NCI-H510A treated with DMSO at 0.1 percent for 48 hours (cell line): Measurements from ENCODE around the gene ANTXRL.
"Not testable (repeated sequence)": the region's sequence is repeated elsewhere in the genome, so short reads cannot be mapped to it uniquely, and the experiment has no call there.

ENCODE experiments used
- DNase-seq: peaks from one replicate; lab custom pipeline; 2025; lab: John Stamatoyannopoulos, UW

Gene ANTXRL

DNA sequence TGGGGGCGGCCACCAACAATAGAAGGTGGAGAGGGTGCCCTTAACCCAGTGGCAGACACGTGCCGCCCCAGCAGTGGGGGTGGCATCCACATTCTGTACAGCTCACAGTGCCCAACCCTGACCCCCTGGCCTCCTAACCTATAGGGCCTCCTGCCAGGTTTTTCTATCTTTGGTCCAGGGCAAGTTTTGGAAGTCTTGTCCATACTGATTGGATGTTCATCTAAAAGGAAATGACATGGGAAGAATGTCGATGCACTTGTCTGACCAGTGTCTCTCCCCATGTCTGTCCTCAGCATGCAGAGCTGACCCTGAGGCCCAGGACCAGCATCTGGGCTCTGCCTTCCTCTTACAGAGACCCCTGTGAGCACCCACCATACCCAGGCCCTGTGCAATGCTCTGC is 32.3 kb upstream of the ANTXRL start:
- no peak for DNase-seq

DNA sequence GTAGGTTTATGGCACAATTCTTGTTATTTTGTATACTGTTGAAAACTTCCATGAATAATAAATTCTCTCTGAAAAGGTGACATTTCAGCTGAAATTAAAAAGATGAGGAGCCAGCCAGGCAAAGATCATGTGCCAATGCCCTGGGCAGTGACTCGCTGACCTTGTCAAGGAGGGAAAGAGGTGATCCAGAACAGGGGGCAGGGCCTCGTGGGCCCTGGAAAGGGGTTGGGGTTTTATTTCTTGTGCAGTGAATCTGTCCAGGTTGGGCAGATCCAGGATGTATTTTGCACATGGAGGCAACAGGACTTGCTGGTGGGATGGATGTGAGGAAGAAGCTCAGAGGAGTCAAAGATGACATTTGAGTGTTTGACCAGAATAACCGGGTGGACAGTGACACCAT is 31.6 kb upstream of the ANTXRL start:
- not testable (repeated sequence) for DNase-seq

DNA sequence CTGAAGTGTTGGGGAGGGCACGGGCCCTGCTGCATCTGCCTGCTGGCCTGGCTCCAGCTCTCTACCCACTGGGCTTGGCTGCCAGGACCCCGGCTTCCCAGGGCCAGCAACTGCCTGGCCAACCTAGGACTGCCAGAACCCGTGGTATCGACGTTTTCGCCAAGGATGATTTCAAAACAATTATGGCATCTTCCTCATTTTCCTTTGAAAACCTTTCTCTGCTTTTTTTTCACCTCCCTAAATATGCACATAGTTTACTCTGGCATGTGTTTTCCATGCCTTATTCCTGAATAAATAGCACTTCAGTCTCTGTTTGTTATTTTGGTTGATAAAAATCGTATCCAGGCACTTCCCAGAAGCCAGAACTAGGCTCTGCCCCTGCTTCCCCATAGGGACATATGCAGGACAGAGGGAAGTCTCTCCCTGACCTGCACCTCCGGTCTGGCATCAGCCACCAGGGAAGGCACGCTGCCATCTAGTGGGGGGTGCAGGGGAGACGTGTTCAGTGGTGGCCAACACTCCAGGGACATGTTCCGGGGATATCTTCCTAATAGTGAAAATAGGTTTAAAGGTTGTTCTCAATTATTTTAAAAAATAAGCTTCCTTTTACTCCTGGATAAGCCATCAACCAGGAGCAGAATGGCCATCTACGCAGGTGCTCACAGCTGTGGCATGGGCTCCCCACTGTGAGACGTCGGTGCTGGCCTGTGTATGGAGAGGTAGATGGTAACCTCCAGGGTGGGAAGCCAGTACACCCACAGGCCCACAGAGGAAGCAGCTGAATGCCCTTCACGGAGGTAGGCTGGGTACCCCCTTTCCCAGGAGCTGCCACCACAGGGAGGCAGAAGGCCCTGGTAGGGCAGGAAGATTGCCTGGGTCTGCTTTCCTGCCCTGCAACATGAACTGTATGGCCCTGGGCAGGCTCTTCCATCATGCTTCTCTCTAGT is 30.7 kb upstream of the ANTXRL start:
- peak; percentile 35 for DNase-seq

DNA sequence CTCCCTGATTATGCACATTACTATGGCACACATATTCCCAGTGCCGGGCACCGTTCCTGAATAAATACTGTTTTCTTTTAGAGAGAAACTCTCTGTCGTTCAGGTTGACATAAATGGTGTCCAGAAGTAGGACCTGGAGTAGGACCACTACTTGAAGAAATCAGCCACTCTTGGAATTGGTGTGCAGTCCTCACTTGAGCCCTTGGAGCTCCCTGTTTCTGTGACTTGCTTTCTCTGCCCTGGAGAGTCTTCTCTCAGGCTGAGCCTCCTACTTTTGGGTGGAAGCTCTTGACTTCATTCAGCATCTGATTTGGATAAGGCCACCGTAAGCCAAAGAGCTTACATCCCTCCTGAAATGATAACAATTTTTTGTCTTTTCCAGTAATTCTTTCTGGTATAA is 29.7 kb upstream of the ANTXRL start:
- DNase-seq: no peak

DNA sequence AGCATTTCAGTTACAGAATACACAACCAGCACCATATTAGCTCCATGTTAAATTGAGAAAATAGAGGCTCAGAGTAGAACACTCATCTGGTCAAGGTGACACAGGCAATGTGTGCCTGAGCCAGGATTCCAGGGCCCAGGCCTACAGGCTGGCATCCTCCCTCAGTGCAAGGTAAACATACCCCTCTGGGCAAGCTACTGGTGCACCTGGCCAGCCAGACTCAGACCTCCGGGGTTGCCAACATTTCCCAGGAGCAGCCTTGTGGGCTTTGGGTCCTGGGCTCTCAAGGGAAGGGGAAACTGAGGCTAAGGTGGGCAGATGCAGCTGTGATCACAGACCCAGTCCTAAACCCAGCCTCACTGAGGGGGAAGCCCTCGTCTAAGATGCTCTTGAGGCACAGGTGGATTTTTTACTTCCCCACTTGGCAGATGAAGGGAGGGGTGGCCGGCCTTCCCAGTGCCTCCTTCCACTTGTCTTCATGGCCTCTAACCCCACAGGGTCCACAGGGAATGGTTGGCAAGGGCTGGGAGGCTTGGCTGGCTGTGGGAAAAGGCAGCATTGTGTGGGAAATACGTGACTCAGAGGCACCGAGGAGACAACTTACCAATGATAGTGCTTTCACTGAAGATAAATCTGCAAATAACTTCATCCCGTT is 23.8 kb upstream of the ANTXRL start:
- DNase-seq: not testable (repeated sequence)

DNA sequence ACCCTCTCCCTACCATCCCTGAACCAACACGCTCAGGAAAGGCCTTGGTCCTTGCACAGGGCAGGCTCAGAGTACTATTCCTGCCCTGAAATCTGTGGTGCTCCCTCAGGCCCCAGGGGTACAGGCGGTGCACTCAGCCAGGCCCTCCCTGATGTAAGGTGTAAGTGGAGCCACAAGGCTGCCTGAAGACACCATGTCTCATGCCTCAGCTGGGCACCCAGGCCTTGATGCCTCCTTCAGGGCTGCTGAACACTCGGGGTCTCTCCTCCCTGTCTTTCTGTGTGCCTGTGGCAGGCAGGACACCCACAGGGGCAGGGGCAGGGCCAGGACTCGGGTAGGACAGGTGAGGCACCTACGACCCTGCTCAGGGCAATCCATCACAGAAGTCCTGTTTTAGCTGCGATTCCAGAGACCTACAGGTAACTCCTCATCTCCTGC is 22.9 kb upstream of the ANTXRL start:
- DNase-seq: no peak

DNA sequence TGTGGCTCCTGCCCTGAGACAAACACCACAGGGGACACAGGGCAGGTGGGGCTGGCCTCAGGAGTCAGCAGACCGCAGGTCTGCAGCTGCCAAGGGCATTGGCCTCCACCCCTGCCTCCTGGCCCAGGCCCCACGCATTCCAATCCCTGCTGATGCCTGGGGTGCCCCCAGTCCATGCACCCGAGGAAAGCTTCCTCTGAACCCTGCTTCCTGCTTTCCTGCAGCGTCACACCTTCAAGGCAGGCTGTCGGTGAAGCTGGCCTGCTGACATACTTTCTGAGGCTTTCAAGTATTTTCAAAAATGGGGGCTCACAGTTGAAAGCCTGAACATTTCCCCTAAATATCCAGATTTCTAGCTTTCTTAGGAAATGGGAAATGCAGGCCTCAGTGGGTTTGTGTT is 22.5 kb upstream of the ANTXRL start:
- DNase-seq: no peak

DNA sequence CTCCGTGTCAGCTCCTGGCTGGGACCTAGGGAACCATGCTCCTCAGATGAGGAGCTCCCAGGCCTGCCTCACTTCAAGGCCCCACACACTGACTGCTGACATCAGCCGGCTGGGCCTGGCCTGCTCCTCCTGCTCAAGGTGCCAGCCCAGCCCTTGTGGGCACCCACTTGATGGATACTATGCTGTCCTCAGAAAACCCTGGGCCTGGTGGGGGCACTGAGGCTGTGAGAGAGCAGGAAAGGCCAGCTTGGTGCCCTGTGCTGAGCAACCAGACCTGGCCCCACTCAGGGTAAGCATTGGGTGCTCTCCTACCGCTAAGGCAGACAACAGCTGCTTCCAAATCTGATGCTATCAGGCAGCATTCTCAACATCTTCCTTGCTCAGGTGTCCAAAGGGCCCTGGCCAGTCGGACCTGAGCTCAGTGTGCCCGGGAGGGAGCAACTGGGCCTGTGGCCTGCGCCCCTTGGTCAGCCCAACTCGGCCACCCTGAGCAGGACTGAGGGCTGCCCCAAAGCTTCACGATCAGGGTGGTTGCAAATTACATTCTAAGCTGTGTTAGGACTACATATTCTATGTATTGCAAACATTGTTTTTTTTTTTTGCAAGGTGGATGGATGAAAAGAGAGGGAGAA is 21.9 kb upstream of the ANTXRL start:
- DNase-seq: no peak

DNA sequence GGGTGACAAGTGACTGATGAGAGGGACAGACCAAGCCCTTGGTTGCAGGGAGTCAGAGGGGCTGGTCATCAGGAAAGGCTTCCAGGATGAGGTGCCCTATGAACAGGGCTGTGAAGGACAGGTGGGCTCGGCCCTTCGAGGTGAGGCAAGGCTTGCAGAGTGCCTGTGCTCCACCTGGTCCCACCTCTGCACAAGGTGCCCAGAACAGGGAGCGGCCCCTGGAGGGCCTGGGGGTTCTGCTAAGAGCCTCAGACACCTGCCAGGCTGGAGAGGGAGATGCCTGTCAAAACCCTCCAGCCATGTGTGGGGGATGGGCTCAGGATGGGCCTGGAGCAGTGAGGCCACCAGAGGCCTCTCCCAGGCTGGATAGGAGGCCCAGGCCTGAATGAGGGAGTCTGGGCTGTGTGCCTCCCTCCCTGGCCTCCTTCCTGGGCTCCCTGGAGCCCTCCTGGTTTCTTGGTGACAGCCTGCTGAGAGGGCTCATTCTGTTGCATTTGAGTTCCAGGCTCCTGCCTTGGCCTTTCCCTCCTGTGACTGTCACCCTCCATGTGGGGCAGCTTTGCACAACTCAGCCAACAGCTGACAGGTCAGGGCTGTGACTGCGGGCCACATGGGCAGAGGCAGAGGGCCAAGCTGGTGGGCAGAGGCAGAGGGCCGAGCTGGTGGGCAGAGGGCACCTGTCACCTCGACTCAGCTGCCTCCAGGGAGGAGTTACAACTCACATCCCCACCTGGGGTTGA is 21.1 kb upstream of the ANTXRL start:
- DNase-seq: not testable (repeated sequence)

DNA sequence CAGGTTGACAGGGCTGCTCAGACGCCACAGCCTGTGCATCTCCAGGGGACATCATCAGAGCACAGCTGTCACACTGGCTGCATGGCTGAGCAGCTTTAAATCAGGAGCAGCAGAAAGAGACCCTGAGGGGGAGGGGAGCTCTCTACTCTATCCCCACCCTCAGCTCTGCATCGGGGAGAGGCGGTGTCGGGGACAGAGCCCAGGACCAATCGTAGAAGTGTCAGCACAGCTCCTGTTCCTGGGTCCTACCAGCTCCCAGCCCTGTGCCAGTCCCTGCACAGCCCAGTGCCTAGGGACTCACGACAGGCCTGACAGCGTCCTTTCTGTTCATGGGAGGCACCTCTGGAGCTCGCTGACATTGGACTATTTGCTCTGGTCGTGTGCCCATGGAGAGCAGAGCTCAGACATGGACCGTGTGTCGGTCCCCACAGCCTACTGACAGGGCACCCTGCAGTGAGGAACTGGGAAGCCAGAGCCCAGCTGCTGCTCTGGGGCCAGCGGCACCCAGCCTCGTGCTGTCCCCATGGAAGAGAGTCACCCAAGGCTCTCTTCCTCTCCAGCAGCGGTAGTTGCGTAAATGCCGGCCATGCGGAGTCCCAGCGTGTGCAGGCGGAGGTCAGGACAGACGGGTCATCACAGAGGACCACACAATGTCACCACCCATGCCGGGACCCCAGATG is 20.4 kb upstream of the ANTXRL start:
- DNase-seq: no peak

DNA sequence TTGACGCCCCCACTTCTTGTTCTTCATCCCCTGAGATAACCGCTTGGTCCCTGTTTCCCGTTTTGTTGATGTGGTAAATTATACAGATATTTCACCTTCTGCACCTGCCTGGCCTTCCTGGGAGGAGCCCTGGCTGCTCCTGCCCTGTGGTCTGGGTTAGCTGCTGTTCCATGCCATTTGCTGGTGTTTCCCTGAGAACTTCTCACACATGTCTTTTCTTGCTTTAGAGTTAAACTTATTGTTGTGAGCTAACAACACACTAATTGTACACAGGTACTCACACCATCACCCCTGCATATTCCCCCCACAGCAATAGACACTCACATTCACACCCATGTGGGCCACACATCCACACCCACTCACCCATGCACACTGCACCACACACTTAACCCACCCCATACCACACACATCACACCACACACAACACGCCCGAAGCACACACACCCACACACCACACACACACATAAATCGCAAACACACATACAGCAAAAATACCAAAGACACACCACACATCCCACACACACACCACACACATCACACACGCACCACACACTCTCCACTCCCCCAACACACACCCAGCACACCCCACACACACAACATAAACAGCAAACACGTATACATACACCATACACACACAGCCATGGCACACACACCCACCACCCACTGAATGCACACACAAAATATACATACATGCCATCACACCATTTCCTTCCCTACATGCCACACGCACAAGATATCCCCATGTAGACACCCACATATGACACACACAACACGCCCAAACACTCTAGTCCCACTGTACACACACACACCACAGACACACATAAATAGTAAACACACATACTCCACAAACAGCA is 19.4 kb upstream of the ANTXRL start:
- DNase-seq: no peak

DNA sequence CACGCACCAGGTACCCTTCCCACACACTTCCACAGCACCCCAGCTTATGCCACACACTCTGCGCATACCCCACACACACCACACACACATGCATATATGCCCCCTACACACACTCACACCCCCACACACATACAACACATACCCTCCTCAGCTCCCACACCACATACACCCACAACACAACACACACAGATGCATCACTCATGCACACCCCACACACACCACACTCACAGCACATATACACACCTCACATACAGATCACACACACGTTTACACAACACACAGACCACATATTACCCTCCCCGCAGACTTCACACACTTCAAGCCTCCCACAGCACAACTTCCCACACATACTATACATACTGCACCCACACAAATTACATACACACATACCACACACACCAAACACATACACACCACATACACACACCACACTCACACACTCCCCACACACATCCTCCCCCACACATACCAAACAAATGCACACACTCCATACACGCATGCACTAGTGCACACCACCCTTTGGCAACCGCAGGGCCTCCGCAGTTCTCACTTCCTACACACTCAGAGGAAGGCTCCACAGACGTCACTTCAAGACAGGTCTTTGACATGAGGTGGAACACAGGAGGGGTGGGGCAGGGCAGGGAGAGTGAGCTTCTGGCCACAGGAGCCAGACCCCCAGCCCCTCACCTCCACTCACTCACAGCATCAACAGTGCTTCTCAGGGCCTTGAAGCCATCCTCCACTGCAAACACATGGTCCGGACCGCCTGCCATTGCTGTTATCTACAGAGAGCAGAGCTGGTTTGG is 18.5 kb upstream of the ANTXRL start:
- no peak for DNase-seq

DNA sequence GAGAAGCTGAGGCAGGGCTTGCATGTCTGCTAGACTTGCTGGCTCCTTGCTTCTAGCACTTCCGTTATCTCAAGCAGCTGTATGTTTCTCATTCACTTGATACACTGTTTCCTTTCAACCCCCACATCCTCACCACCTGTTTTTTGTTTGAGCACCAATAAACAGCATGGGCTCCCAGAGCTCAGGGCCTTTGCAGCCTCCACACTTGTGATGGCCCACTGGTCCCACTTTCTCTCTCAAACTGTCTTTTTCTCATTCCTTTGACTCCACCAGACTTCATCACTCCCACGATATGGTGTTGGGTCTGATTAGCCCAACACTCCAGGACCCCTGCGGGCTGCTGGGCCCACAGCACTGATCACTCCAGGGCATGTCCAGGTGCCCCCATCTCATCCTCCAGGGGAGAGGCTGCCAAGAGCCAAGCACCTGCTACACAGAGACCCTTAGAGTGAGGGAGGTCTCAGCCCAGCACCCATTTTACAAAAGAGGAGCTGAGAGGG is 17.2 kb upstream of the ANTXRL start:
- DNase-seq: not testable (repeated sequence)

DNA sequence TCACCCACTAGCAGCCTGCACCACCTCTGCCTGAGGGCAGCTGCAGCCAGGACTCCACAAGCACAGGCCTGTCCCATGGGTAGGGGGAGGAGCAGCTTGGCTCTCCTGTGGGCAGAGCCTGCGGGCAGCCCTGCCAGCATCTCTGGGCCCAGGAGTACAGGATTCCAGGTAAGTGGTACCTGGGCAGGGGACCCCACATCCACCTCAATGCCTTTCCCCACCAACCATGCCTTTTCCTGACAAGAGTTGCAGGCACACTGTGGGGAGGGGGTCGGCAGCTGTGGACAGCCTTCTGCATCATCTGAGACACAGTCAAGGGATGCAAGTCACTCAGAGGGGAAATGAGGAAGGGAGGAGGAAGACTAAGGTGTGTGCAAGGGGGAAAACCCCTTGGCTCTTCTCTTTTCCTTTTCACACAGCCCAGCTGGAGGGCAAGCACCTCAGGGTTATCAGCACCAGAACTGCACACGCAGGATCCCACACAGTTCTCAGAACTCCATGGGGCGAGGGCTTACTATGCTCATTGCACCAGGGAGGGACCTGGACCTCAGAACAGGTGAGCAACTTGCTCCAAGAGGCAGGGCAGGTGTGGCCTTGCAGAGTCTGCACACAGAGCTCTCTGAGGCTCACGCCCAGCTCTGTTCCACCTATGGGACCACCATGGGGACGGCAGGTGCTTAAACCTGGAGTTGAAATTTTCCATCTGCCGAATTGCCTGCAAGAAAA is 16.5 kb upstream of the ANTXRL start:
- DNase-seq: no peak

DNA sequence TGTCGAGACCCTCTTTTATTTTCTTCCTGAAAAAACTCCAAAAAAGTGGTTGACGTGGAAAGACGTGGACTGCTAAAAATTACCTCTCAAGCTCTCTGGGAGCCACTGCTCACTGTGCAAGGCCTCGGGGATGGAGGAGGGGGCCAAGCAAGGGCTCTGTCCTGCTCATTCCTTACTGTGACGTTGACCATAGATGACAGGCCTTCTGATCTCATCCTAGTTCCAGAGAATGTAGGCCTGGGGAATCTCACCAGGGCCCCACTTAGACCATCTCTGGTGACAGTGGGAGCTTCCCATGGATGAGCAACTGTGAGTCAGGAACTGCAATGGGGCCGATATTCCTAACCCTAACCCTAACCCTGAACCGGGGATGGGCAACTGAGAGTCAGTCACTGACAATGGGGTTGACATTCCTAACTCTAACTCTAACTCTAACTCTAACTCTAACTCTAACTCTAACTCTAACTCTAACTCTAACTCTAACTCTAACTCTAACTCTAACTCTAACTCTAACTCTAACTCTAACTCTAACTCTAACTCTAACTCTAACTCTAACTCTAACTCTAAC is 15.8 kb upstream of the ANTXRL start:
- not testable (repeated sequence) for DNase-seq

DNA sequence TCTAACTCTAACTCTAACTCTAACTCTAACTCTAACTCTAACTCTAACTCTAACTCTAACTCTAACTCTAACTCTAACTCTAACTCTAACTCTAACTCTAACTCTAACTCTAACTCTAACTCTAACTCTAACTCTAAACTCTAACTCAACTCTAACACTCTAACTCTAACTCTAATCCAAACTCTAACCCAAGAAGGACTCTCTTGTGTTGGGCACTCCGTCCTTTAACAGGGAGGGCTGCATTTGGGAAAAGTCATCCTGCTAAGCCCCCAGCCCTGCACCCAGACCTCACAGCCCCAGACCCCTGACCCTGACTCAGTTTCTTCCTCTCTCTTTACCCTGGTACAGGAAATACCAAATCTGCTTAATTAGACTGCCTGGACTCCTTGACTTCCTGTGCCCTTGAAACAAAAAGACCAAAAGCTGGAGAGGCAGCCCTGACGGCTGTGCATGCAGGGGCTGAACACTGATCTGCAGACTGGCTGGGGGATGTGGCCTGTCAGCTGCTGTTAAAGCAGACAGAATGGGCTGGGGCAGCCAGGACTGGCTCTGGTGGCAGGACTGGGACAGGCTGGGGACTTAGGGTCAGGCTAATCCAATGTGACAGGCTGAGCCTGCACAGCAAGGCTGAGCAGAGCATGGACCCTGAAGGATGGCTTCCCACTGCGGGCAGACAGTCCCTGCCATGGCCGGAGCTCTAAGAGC is 14.8 kb upstream of the ANTXRL start:
- not testable (repeated sequence) for DNase-seq

DNA sequence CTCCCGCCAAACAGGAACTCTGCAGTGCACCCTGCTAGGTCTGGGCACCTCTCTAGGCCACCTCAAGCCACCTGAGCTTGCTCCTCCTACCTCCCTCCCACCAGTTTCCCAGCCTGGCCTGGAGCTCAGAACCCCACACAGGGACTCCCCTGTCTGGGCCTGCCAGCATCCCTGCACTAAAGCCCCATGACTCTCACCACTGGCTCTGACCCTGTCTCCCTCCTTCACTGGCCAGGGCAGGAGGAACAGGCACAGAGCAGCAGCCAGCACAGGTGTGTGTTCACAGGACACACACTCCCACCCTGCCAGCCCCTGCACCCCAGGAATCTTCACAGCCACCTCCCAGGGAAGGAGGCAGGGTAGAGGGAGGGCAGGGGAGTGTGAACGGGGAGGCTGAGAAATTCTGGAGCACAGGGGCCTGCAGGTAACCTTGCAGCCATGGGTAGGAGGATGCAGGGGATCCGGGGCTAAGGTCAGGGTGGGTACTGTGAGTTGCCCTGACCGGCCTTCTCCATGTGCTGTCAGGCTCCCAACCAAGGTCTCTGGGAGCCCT is 13.9 kb upstream of the ANTXRL start:
- no peak for DNase-seq
